Prostate gland (tissue), 2 donors: ENCODE results near the gene GNPTAB.

Experiments
- POLR2A ChIP-seq: fragments of 450-650 bp; IDR thresholded peaks from one replicate; pipeline ENCODE4 v1.6.1; 2016; ENCODE audit warnings: antibody characterized with exemption, mild to moderate bottlenecking
- TF ChIP-seq, protein P1 (sequence below), 4 experiments: fragments of 200-600 bp in 2 of 4; fragments of 450-650 bp in 2 of 4; sonication (generic) in 2 of 4; IDR thresholded peaks; 1 replicate in 3 of 4; 2 replicates in 1 of 4; pipeline ENCODE4 v1.5.1; 2016 to 2019; ENCODE audit warnings: antibody characterized with exemption in 4 of 4, mild to moderate bottlenecking in 2 of 4, moderate library complexity in 2 of 4

GRCh38 chr12:101809208-101809607 lies 21.6 kb downstream of the GNPTAB start:
- TF ChIP-seq, protein P1, sequence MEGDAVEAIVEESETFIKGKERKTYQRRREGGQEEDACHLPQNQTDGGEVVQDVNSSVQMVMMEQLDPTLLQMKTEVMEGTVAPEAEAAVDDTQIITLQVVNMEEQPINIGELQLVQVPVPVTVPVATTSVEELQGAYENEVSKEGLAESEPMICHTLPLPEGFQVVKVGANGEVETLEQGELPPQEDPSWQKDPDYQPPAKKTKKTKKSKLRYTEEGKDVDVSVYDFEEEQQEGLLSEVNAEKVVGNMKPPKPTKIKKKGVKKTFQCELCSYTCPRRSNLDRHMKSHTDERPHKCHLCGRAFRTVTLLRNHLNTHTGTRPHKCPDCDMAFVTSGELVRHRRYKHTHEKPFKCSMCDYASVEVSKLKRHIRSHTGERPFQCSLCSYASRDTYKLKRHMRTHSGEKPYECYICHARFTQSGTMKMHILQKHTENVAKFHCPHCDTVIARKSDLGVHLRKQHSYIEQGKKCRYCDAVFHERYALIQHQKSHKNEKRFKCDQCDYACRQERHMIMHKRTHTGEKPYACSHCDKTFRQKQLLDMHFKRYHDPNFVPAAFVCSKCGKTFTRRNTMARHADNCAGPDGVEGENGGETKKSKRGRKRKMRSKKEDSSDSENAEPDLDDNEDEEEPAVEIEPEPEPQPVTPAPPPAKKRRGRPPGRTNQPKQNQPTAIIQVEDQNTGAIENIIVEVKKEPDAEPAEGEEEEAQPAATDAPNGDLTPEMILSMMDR (IDR thresholded peaks at IDR 0.05) = no peak
- no peak for TF ChIP-seq POLR2A
